Choroid plexus epithelial cell (primary cell): ENCODE results near the gene TMEM91.
"Not testable (repeated sequence)": the region's sequence is repeated elsewhere in the genome, so short reads cannot be mapped to it uniquely, and the experiment has no call there.

Source experiments
- DNase-seq: peaks from one replicate; pipeline ENCODE4 v3.0.0-alpha.2; 2010; ENCODE audit warnings: low read depth
- H3K4me3 ChIP-seq: 2 replicates; pipeline ENCODE4 v1.5.1; 2011; ENCODE audit warnings: low read depth, mild to moderate bottlenecking, control low read depth, low read length, moderate library complexity
- CTCF ChIP-seq: conservative IDR thresholded peaks from 2 replicates; pipeline ENCODE4 v1.5.1; 2011; ENCODE audit warnings: low read depth, mild to moderate bottlenecking, control low read depth, inconsistent platforms, low read length, moderate library complexity

TMEM91 gene

GRCh38 chr19:41402010-41402409 is 25.7 kb downstream of the TMEM91 start:
- no peak for DNase-seq
- H3K4me3 ChIP-seq = no peak overlapping the region
- no peak for TF ChIP-seq CTCF

GRCh38 chr19:41403181-41403970 is 27.0 kb downstream of the TMEM91 start:
- no peak for TF ChIP-seq CTCF
- DNase-seq = no peak
- H3K4me3 ChIP-seq = no peak overlapping the region

GRCh38 chr19:41405776-41406175 is 29.4 kb downstream of the TMEM91 start:
- no peak overlapping the region for H3K4me3 ChIP-seq
- TF ChIP-seq CTCF = no peak
- no peak for DNase-seq

GRCh38 chr19:41407271-41407670 is 30.9 kb downstream of the TMEM91 start:
- no peak overlapping the region for H3K4me3 ChIP-seq
- peak; percentile 25 for TF ChIP-seq CTCF
- peak; percentile 76 for DNase-seq

- no peak for TF ChIP-seq CTCF
- DNase-seq = no peak
- no peak overlapping the region for H3K4me3 ChIP-seq
Observed at GRCh38 chr19:41408256-41408655, 31.9 kb downstream of the TMEM91 start.

GRCh38 chr19:41408846-41409245 is 32.5 kb downstream of the TMEM91 start:
- not testable (repeated sequence) for H3K4me3 ChIP-seq, DNase-seq

- no peak overlapping the region for H3K4me3 ChIP-seq
- peak; percentile 72 for DNase-seq
- TF ChIP-seq CTCF = no peak
Observed at GRCh38 chr19:41409288-41409687, 33.0 kb downstream of the TMEM91 start.
